HepG2 (cell line): Measurements from ENCODE around the gene EVI2B.

Experiments used
- ATRX ChIP-seq: sonication (generic); formaldehyde crosslinking; IDR thresholded peaks from 2 replicates; pipeline ENCODE4 v1.4.0; 2020; ENCODE audit warnings: missing genetic modification reagents, borderline replicate concordance
- CTCF ChIP-seq: sonication (generic); formaldehyde crosslinking; IDR thresholded peaks from 2 replicates; pipeline ENCODE4 v1.5.0; 2020; ENCODE audit warnings: mild to moderate bottlenecking, missing genetic modification reagents, moderate library complexity
- JUN ChIP-seq: sonication (generic); formaldehyde crosslinking; IDR thresholded peaks from 2 replicates; pipeline ENCODE4 v1.4.0; 2020; ENCODE audit warnings: mild to moderate bottlenecking, missing genetic modification reagents
- NFIC ChIP-seq: IDR thresholded peaks from 2 replicates; pipeline ENCODE4 v1.6.1; 2012; ENCODE audit warnings: mild to moderate bottlenecking, low read length, inconsistent platforms
- POLR2A ChIP-seq, 2 experiments: IDR thresholded peaks; 2 replicates each; pipeline ENCODE4 v1.6.1; 2011; ENCODE audit warnings: low read depth in 2 of 2, low read length in 2 of 2, mild to moderate bottlenecking in 1 of 2, moderate library complexity in 1 of 2; ENCODE audit not compliant: insufficient read depth in 1 of 2
- ZNF577 ChIP-seq: sonication (generic); formaldehyde crosslinking; IDR thresholded peaks from 2 replicates; pipeline ENCODE4 v1.4.0; 2020; ENCODE audit warnings: mild to moderate bottlenecking, low read depth, missing genetic modification reagents, borderline replicate concordance

- TF ChIP-seq JUN (CRISPR knock-in tag), result no peak
- TF ChIP-seq CTCF (CRISPR knock-in tag), result no peak
- TF ChIP-seq NFIC, result no peak
- TF ChIP-seq ZNF577, result no peak
- TF ChIP-seq ATRX (CRISPR knock-in tag), result no peak
- no peak for TF ChIP-seq POLR2A (IDR thresholded peaks at IDR 0.05; ENCODE audit: insufficient read depth in 1 of 2, low read depth in 2 of 2, low read length in 2 of 2)
These were observed 3.6 kb downstream of the EVI2B start for GRCh38 chr17:31310260-31310659.
